Ovary (tissue), 9 donors: ENCODE measurements around the gene ADRM1. TPM values are rescaled to one million over a fixed set of nuclear protein-coding genes. Genes with fewer than 3 reads are reported as not detected.

Experiments used
- DNase-seq, 5 donors: peaks; one replicate each; pipeline ENCODE4 v3.0.0-alpha.2; 2019 to 2020
- H3K27ac ChIP-seq, 2 donors: fragments of 200-600 bp; one replicate each; pipeline versions ENCODE4 v1.5.1 to v1.8.0; 2019 to 2022
- H3K27me3 ChIP-seq: fragments of 200-600 bp; one replicate; pipeline ENCODE4 v1.8.0; 2022
- H3K36me3 ChIP-seq: fragments of 200-600 bp; sonication (generic); one replicate; pipeline ENCODE4 v1.5.1; 2019
- H3K4me1 ChIP-seq: one replicate; pipeline ENCODE4 v1.8.1; 2013; ENCODE audit warnings: mild to moderate bottlenecking, moderate library complexity; ENCODE audit not compliant: insufficient read depth
- H3K4me3 ChIP-seq: fragments of 200-600 bp; sonication (generic); one replicate; pipeline ENCODE4 v1.5.1; 2017
- H3K9me3 ChIP-seq, 2 donors: fragments of 200-600 bp in 1 of 2; sonication (generic) in 1 of 2; one replicate each; pipeline versions ENCODE4 v1.5.1 to v1.8.1; 2013 to 2019; ENCODE audit warnings: mild to moderate bottlenecking in 1 of 2, moderate library complexity in 1 of 2
- EP300 ChIP-seq: sonication (generic); formaldehyde crosslinking; IDR thresholded peaks from one replicate; pipeline ENCODE4 v1.6.1; 2017; ENCODE audit warnings: antibody characterized with exemption
- POLR2A ChIP-seq: fragments of 450-650 bp; IDR thresholded peaks from one replicate; pipeline ENCODE4 v1.6.1; 2017; ENCODE audit warnings: antibody characterized with exemption, mild to moderate bottlenecking, moderate library complexity
- WGBS, 3 donors: extraction: QIAGEN DNeasy Blood & Tissue Kit in 1 of 3; methylation state at CpG; one replicate each; pipeline versions ENCODE4 v1.1.5 to v1.1.7; 2013 to 2017; 5-methylcytosine and 5-hydroxymethylcytosine counted together
- intact Hi-C, 4 donors: fragments of 100-400 bp; cut with DNase I; formaldehyde crosslinking; loops; one replicate each; pipeline versions ENCODE4 v1.11.0 to v1.15.1; 2022 to 2023
- polyA plus RNA-seq, 2 donors: library from polyadenylated mRNA; stranded (reverse); fragments of 200-250 nt in 1 of 2; fragments of 350-450 nt in 1 of 2; fragmentation: Illumina TruSeq in 1 of 2; extraction: RNeasy Lipid Tissue Mini Kit (QIAGEN cat#74804) in 1 of 2; gene quantifications; one replicate each; pipeline ENCODE4 v1.2.3, GENCODE V29; 2013 to 2014
- total RNA-seq, 7 donors: library from RNA; depleted of rRNA in 2 of 7; stranded (reverse); fragments of >200 nt in 2 of 7; fragmentation: NEBNext Ultra II Directional in 3 of 7; extraction: Animal tissue kit (Norgen Biotek cat#: 25700) in 3 of 7; gene quantifications; one replicate each; pipeline versions ENCODE4 v1.1.0 to v1.2.4, GENCODE V29; 2016 to 2023
- TF ChIP-seq, protein P1 (sequence below), 3 donors: fragments of 450-650 bp in 2 of 3; fragments of 200-600 bp in 1 of 3; IDR thresholded peaks; one replicate each; pipeline versions ENCODE4 v1.5.1 to v1.8.0; 2016 to 2022; ENCODE audit warnings: antibody characterized with exemption in 3 of 3, mild to moderate bottlenecking in 1 of 3
- donor health status: DM: no; HTN: no; CAD: no; lungs with moderate emphysema.
- donor health status: DM: no; HTN: no; CAD: no.
- donor health status: Bipolar disorder and iron deficiency.
- donor health status: DM: yes; HTN: yes; CAD: no.
- donor health status: DM: no; HTN: no; CAD: no.
- donor health status: DM: yes; HTN: yes; CAD: no.

ADRM1 gene
- total and polyA plus RNA-seq, 9 donors: 7.8 to 109 (median 55.2) TPM

DNA sequence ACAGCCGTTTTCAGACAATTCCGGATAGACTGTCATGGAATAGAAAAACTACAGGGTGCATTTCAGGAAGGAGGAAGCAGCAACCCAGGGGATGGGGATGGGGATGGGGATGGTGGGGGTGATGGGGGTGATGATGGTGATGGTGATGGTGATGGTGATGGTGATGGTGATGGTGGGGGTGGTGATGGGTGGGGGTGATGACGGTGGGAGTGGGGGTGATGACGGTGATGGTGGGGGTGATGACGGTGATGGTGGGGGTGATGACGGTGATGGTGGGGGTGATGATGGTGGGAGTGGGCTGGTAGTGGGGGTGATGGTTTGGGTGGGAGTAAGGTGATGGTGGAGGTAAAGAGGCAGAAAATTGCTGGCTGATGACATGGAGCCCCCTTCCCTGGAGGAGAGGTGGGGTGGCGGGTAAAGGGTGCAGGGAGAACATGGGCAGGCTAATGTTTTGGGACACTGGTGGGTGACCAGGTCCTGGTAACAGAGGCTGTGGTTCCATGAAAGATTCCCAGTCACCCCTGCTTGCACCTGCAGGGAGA is 46.8 kb downstream of the ADRM1 start:
- Histone ChIP-seq H3K9me3 (no peaks in the 10 kb centered on the region), H3K4me1 (no peaks in the 10 kb centered on the region), H3K4me3 (no peak overlapping the region), H3K27ac (no peak overlapping the region), H3K36me3 (no peaks in the 10 kb centered on the region), H3K27me3 (no peaks in the 10 kb centered on the region)
- WGBS, 3 donors: 69 to 78% (median 73%) methylated on average over 7 of the region's 7 CpGs
- no peak for TF ChIP-seq POLR2A
- TF ChIP-seq, protein P1, sequence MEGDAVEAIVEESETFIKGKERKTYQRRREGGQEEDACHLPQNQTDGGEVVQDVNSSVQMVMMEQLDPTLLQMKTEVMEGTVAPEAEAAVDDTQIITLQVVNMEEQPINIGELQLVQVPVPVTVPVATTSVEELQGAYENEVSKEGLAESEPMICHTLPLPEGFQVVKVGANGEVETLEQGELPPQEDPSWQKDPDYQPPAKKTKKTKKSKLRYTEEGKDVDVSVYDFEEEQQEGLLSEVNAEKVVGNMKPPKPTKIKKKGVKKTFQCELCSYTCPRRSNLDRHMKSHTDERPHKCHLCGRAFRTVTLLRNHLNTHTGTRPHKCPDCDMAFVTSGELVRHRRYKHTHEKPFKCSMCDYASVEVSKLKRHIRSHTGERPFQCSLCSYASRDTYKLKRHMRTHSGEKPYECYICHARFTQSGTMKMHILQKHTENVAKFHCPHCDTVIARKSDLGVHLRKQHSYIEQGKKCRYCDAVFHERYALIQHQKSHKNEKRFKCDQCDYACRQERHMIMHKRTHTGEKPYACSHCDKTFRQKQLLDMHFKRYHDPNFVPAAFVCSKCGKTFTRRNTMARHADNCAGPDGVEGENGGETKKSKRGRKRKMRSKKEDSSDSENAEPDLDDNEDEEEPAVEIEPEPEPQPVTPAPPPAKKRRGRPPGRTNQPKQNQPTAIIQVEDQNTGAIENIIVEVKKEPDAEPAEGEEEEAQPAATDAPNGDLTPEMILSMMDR (IDR thresholded peaks at IDR 0.05): no peak
- TF ChIP-seq EP300: no peak
- no peak for DNase-seq
- intact Hi-C loops: no loop called here

DNA sequence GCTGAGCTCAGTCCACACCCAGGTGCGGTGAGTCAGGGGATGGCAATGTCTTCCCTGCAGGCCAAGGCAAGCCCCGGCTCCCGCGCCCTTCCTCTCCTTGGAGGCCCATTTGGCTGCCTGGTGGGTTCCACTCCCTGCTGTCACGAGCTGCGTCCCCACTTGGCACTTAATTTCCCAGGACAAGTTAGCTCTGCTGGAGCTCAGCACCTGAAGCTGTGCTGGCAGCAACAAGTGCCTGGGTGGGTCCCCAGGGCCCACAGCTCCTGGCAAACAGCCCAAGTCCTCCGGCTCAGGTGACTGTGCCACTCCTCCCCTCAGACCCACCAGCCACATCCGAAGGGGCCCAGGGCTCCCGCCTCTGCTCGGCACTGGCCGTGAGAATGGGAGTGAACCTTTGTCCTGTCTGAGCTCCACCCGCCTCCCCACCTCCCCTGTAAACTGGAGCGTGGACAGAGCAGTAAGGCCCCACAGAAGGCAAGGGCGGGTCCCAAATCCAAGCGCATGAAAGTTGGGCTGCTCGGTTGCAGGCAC is 47.4 kb downstream of the ADRM1 start:
- peak in 2 of 5 donors; percentile 17 to 19 for DNase-seq
- intact Hi-C loops: no loop called here
- no peak for TF ChIP-seq EP300
- TF ChIP-seq, protein P1 (IDR thresholded peaks at IDR 0.05): no peak
- TF ChIP-seq POLR2A: no peak
- 75 to 81% (median 76%) methylated on average over 16 of the region's 16 CpGs for WGBS, 3 donors
- Histone ChIP-seq H3K27me3 (no peaks in the 10 kb centered on the region), H3K9me3 (no peaks in the 10 kb centered on the region), H3K36me3 (no peaks in the 10 kb centered on the region), H3K4me3 (no peak overlapping the region), H3K4me1 (no peaks in the 10 kb centered on the region), H3K27ac (no peak overlapping the region)

DNA sequence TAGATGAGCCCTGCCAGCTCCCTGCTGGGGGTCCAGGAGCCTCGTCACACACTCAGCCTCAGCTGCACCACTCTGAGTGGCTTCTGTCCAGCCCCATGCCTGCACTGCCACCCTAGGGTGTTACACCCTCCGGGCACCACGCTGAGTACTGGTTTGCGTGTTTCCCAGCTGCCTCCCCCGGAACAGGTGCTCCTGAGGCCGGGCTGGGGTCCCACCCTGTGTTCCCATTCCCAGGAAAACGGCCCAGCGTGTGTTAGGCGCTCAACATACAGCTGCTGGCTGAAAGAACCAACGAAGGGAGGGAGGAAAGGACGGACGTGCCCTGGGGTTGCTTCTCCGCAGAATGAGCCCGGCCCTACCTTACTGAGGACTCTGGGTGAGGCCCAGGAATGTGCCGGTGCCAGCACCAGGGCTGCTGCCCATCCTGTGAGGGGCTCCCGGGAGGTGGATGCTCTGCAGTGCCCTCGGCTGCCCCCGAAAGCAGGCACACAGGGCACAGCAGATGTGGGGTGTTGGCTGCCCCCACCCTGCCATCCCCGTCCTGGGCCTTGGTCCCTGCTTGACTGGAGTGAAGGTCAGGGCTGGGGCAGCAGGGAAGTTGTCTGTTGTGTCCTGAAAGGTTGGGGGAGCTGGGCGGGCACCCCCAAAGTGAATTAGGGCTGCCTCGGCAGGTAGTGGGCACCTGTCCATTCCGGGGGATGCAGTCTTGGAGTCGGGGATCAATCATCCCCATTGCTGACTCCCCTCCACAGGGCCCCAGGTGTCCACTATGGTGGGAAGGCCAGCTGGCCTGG is 48.0 kb downstream of the ADRM1 start:
- H3K9me3 ChIP-seq: no peaks in the 10 kb centered on the region
- no peaks in the 10 kb centered on the region for H3K36me3 ChIP-seq
- no peak overlapping the region for H3K27ac ChIP-seq
- peak in 1 of 5 donors; percentile 11 for DNase-seq
- no peaks in the 10 kb centered on the region for H3K27me3 ChIP-seq
- TF ChIP-seq EP300 (no peak), POLR2A (no peak)
- TF ChIP-seq, protein P1 (IDR thresholded peaks at IDR 0.05): no peak
- intact Hi-C loops: no loop called here
- H3K4me3 ChIP-seq: no peak overlapping the region
- H3K4me1 ChIP-seq: peaks cover 5% of the 10 kb centered on the region
- 78 to 84% (median 82%) methylated on average over 21 to 23 of the region's 23 CpGs for WGBS, 3 donors

DNA sequence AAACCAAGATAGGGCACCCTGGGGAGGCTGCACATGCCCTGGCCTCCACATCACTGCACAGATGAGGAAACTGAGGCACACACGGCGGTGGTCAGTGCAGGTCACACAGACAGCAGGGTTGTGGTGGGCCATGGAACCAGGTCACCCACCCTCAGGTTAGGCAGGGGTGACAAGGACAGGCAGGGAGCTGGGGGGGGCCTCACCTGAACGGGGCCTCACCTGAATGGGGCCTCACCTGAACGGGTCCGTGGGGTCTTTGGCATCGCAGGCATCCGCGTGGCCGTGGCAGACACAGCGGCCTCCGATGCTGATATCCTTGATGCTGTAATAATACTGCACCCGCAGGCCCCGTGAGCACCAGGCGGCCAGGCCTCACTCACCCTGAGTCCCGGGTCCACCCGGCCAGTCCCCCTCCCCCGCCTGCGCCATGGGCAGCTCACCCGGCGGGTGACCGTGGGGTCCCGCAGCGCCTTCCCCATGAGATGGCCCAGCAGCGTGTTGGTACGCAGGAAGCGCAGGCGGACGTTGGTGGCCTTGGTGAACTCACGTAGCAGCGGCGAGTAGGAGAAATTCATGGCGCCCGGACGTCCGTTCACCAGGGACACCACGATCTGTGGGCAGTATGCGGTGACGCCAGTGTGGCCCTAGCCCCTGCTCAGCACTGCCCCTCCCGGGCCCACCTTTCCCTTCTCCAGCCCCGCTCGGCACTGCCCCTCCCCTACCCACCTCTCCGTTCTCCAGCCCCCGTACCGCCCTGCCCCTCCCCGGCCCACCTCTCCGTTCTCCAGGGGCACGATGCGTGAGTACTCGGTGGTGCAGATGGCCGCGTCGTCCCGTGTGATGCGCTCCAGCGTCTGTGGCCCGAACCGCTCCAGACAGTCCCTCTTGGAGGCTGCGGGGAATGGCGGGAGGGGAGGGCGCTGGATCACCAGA is 48.9 kb downstream of the ADRM1 start:
- H3K36me3 ChIP-seq: no peaks in the 10 kb centered on the region
- H3K27ac ChIP-seq: no peak overlapping the region
- intact Hi-C loops: no loop called here
- H3K4me3 ChIP-seq: no peak overlapping the region
- no peak for TF ChIP-seq EP300
- TF ChIP-seq POLR2A: no peak
- TF ChIP-seq, protein P1 (IDR thresholded peaks at IDR 0.05): no peak
- peaks cover 11% of the 10 kb centered on the region for H3K4me1 ChIP-seq
- peak in 2 of 5 donors; percentile 21 to 24 for DNase-seq
- H3K27me3 ChIP-seq: no peaks in the 10 kb centered on the region
- no peaks in the 10 kb centered on the region for H3K9me3 ChIP-seq
- WGBS, 3 donors: 88 to 89% (median 89%) methylated on average over 60 of the region's 60 CpGs
